K562 (cell line): ENCODE results near the gene OR2C1. TPM values are rescaled to one million over a fixed set of nuclear protein-coding genes. Genes with fewer than 3 reads are reported as not detected.

Experiments used
- AFF4 ChIP-seq: sonication (generic); formaldehyde crosslinking; IDR thresholded peaks from 2 replicates; pipeline ENCODE4 v1.8.0; 2023; ENCODE audit warnings: mild to moderate bottlenecking, missing genetic modification reagents
- CAMTA2 ChIP-seq: fragments of 250-450 bp; sonication (Bioruptor Pico); conservative IDR thresholded peaks from 2 replicates; pipeline ENCODE4 v1.5.1; 2022
- FOXK2 ChIP-seq, 2 experiments: fragments of 450-650 bp; IDR thresholded peaks in 1 of 2; conservative IDR thresholded peaks in 1 of 2; 2 replicates each; pipeline ENCODE4 v1.6.1; 2016; ENCODE audit warnings: low read depth in 2 of 2, mild to moderate bottlenecking in 1 of 2
- GMEB1 ChIP-seq: fragments of 250-450 bp; sonication (Bioruptor Pico); IDR thresholded peaks from 2 replicates; pipeline ENCODE4 v1.4.0; 2020; ENCODE audit warnings: mild to moderate bottlenecking
- HDAC1 ChIP-seq, 2 experiments: fragments of 450-650 bp; IDR thresholded peaks; 2 replicates each; pipeline ENCODE4 v1.6.1; 2016 to 2017; ENCODE audit warnings: inconsistent platforms in 1 of 2, mild to moderate bottlenecking in 1 of 2, moderate library complexity in 1 of 2
- HMGN3 ChIP-seq: IDR thresholded peaks from 2 replicates; pipeline ENCODE4 v1.6.1; 2011; ENCODE audit warnings: borderline replicate concordance, low read depth, mild to moderate bottlenecking, mixed read lengths, low read length; ENCODE audit not compliant: insufficient read length; ENCODE audit errors: extremely low read depth
- IRF2 ChIP-seq: sonication (generic); formaldehyde crosslinking; IDR thresholded peaks from 2 replicates; pipeline ENCODE4 v1.8.1; 2022; ENCODE audit warnings: mild to moderate bottlenecking, missing genetic modification reagents
- JUND ChIP-seq, 2 experiments: IDR thresholded peaks; 2 replicates in 1 of 2; 3 replicates in 1 of 2; pipeline ENCODE4 v1.6.1; 2011; ENCODE audit warnings: borderline replicate concordance in 2 of 2, low read depth in 2 of 2, low read length in 2 of 2, improper control_type of control experiment in 1 of 2, missing biosample characterization in 1 of 2, missing genetic modification characterization in 1 of 2, missing genetic modification reagents in 1 of 2
- KAT7 ChIP-seq: sonication (generic); formaldehyde crosslinking; IDR thresholded peaks from 2 replicates; pipeline ENCODE4 v1.8.0; 2022; ENCODE audit warnings: missing genetic modification reagents, mild to moderate bottlenecking, borderline replicate concordance
- MAFK ChIP-seq: IDR thresholded peaks from 2 replicates; pipeline ENCODE4 v1.6.1; 2011; ENCODE audit warnings: low read length, improper control_type of control experiment
- RFX1 ChIP-seq: fragments of 450-650 bp; IDR thresholded peaks from 2 replicates; pipeline ENCODE4 v1.6.1; 2016; ENCODE audit warnings: mild to moderate bottlenecking, moderate library complexity
- SP1 ChIP-seq: sonication (generic); formaldehyde crosslinking; IDR thresholded peaks from 2 replicates; pipeline ENCODE4 v1.8.1; 2022; ENCODE audit warnings: mild to moderate bottlenecking, missing genetic modification reagents
- TAF7 ChIP-seq: fragments of 450-650 bp; IDR thresholded peaks from 2 replicates; pipeline ENCODE4 v1.6.1; 2016; ENCODE audit warnings: missing genetic modification characterization, missing compliant biosample characterization
- THRB ChIP-seq: fragments of 450-650 bp; formaldehyde crosslinking; conservative IDR thresholded peaks from 2 replicates; pipeline ENCODE4 v1.4.0; 2022; ENCODE audit warnings: mild to moderate bottlenecking, missing genetic modification characterization
- ZKSCAN3 ChIP-seq: fragments of 250-450 bp; sonication (Bioruptor Pico); IDR thresholded peaks from 2 replicates; pipeline ENCODE4 v1.4.0; 2020
- ZNF165 ChIP-seq: fragments of 250-450 bp; sonication (Bioruptor Pico); IDR thresholded peaks from 2 replicates; pipeline ENCODE4 v1.4.0; 2020; ENCODE audit warnings: borderline replicate concordance
- ZNF24 ChIP-seq: fragments of 450-650 bp; IDR thresholded peaks from 2 replicates; pipeline ENCODE4 v1.6.1; 2016
- ZNF277 ChIP-seq: fragments of 250-450 bp; sonication (Bioruptor Pico); IDR thresholded peaks from 2 replicates; pipeline ENCODE4 v1.8.0; 2022; ENCODE audit warnings: inconsistent platforms, mild to moderate bottlenecking, moderate library complexity, borderline replicate concordance
- ZNF324 ChIP-seq: fragments of 250-450 bp; sonication (Bioruptor Pico); IDR thresholded peaks from 2 replicates; pipeline ENCODE4 v1.4.0; 2020; ENCODE audit warnings: mild to moderate bottlenecking
- ZSCAN32 ChIP-seq: fragments of 450-650 bp; formaldehyde crosslinking; IDR thresholded peaks from 2 replicates; pipeline ENCODE4 v1.4.0; 2020; ENCODE audit warnings: mild to moderate bottlenecking, moderate library complexity
- polyA plus RNA-seq, 8 experiments: library from polyadenylated mRNA; depleted of rRNA in 4 of 8; stranded (reverse) in 5 of 8; unstranded in 3 of 8; fragments of >200 nt; fragmentation: Nextera tagmentation in 2 of 8; fragmentation: Illumina TruSeq in 1 of 8; extraction: Ambion mirVana in 2 of 8; extraction: Trizol in 1 of 8; gene quantifications; 2 replicates each; pipeline versions ENCODE4 v1.2.1 to v1.2.3, GENCODE V29; 2011 to 2014; ENCODE audit warnings: inconsistent platforms in 1 of 8, missing spikeins in 1 of 8
- total RNA-seq, 7 experiments: library from RNA; depleted of rRNA in 6 of 7; stranded (reverse); fragments of >200 nt in 6 of 7; fragmentation: Illumina TruSeq in 2 of 7; extraction: Trizol in 2 of 7; gene quantifications; 2 replicates each; pipeline versions ENCODE4 v1.2.1 to v1.2.3, GENCODE V29; 2011 to 2021; ENCODE audit warnings: low replicate concordance in 1 of 7
- TF ChIP-seq, protein P1 (sequence below): fragments of 450-650 bp; formaldehyde crosslinking; IDR thresholded peaks from 2 replicates; pipeline ENCODE4 v1.4.0; 2022; ENCODE audit warnings: mild to moderate bottlenecking, moderate library complexity

Gene OR2C1
- total and polyA plus RNA-seq, 9 of the 15 experiments (the other 6 are each of a cell fraction or from before 2014, with no cell fraction given), result not detected

DNA sequence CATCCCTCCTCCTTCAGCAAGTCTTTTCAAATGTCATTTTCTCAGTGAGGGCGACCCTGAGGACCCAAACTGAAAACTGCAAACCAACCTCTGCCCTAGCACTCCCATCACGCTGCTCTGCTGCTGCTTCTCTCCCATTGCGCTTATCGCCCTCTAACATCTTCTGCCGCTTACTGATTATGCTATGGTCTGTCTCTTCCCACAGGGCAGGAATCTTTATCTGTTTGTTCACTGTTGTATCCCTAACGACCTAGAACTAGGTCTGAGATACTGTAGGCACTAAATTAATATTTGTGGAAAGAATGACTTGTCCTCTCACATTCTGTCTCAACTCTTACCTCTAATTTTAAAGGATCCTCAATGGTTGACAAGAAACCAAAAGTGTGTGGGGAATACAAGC lies 32.6 kb downstream of the OR2C1 start (continued):
- TF ChIP-seq AFF4 (no peak), SP1 (CRISPR knock-in tag) (no peak), ZNF324 (CRISPR knock-in tag) (no peak), KAT7 (CRISPR knock-in tag) (no peak), ZNF277 (CRISPR knock-in tag) (no peak), RFX1 (peak; percentile 68), HMGN3 (no peak), IRF2 (no peak), THRB (no peak), ZSCAN32 (no peak), TAF7 (tag) (no peak), JUND (IDR thresholded peaks at IDR 0.05; ENCODE audit: borderline replicate concordance, low read depth, low read length) (peak; percentile 83), JUND (tag; IDR thresholded peaks at IDR 0.05; ENCODE audit: borderline replicate concordance, low read depth, low read length) (peak; percentile 45; the same call in 1 of the 3 replicates), FOXK2 (conservative IDR thresholded peaks at IDR 0.05 in 1 of 2, IDR thresholded peaks at IDR 0.05 in 1 of 2; ENCODE audit: low read depth in 2 of 2) (no peak), ZNF24 (no peak), CAMTA2 (no peak), ZNF165 (no peak), HDAC1 (IDR thresholded peaks at IDR 0.05) (peak in 1 of 2 experiments; percentile 67; a peak in 2 of 4 replicates), MAFK (no peak), GMEB1 (CRISPR knock-in tag) (no peak), ZKSCAN3 (no peak)
- TF ChIP-seq, protein P1, sequence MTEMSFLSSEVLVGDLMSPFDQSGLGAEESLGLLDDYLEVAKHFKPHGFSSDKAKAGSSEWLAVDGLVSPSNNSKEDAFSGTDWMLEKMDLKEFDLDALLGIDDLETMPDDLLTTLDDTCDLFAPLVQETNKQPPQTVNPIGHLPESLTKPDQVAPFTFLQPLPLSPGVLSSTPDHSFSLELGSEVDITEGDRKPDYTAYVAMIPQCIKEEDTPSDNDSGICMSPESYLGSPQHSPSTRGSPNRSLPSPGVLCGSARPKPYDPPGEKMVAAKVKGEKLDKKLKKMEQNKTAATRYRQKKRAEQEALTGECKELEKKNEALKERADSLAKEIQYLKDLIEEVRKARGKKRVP (CRISPR knock-in tag), result no peak
